ENCODE measurements around the gene CA10. TPM values are rescaled to one million over a fixed set of nuclear protein-coding genes. Genes with fewer than 3 reads are reported as not detected.
A peak's percentile ranks its signal among the peaks of the same experiment; 100 is the strongest.

CA10 gene
- total and polyA plus RNA-seq, 7 donors = 0.28 to 2.9 (median 0.49) TPM; not detected in 2

- intact Hi-C loops (cut with DNase I) = no loop called here
- Histone ChIP-seq H3K36me3 (no peaks in the 10 kb centered on the region), H3K4me1 (no peaks in the 10 kb centered on the region), H3K27me3 (no peaks in the 10 kb centered on the region), H3K9me3 (no peaks in the 10 kb centered on the region), H3K27ac (no peak overlapping the region), H3K4me3 (no peak overlapping the region)
- TF ChIP-seq EP300 (IDR thresholded peaks at IDR 0.05) = no peak
- no peak for TF ChIP-seq POLR2AphosphoS5 (IDR thresholded peaks at IDR 0.05)
- no peak for TF ChIP-seq POLR2A (IDR thresholded peaks at IDR 0.05)
- TF ChIP-seq, protein P1, sequence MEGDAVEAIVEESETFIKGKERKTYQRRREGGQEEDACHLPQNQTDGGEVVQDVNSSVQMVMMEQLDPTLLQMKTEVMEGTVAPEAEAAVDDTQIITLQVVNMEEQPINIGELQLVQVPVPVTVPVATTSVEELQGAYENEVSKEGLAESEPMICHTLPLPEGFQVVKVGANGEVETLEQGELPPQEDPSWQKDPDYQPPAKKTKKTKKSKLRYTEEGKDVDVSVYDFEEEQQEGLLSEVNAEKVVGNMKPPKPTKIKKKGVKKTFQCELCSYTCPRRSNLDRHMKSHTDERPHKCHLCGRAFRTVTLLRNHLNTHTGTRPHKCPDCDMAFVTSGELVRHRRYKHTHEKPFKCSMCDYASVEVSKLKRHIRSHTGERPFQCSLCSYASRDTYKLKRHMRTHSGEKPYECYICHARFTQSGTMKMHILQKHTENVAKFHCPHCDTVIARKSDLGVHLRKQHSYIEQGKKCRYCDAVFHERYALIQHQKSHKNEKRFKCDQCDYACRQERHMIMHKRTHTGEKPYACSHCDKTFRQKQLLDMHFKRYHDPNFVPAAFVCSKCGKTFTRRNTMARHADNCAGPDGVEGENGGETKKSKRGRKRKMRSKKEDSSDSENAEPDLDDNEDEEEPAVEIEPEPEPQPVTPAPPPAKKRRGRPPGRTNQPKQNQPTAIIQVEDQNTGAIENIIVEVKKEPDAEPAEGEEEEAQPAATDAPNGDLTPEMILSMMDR (IDR thresholded peaks at IDR 0.05) = no peak
- DNase-seq = no peak
Measured at GRCh38 chr17:52124561-52124960, 34.0 kb downstream of the CA10 start.

DNA sequence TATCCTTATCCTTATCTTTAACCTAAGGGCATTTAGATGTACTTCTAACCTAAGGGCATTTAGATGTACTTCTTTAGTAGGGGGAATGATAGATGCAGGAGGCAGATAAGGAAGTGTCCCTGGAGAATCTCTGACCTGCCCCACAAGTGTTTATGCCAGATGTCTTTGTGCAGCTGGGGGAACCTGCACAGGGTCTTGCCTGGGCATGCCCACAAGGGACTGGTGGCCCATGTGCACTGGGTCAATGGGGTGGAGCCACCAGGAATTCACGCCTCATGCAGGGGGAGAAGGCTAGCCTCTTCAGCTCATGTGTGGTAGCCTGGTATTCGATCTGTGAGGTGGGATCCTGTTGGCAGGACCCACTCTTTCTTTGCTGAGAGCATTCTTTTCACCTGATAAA is 38.0 kb downstream of the CA10 start:
- H3K36me3 ChIP-seq = no peaks in the 10 kb centered on the region
- no peak for TF ChIP-seq EP300 (IDR thresholded peaks at IDR 0.05)
- TF ChIP-seq, protein P1 (IDR thresholded peaks at IDR 0.05) = no peak
- TF ChIP-seq POLR2A (IDR thresholded peaks at IDR 0.05) = no peak
- no peak for TF ChIP-seq POLR2AphosphoS5 (IDR thresholded peaks at IDR 0.05)
- H3K9me3 ChIP-seq = no peaks in the 10 kb centered on the region
- intact Hi-C loops (cut with DNase I) = no loop called here
- H3K27me3 ChIP-seq = no peaks in the 10 kb centered on the region
- H3K4me3 ChIP-seq = no peak overlapping the region
- 82 to 87% methylated on average over 2 of the region's 2 CpGs for WGBS, 2 donors
- no peaks in the 10 kb centered on the region for H3K4me1 ChIP-seq
- DNase-seq = no peak
- H3K27ac ChIP-seq = no peak overlapping the region

- WGBS, 2 donors = 79% methylated on average over 4 of the region's 4 CpGs
- TF ChIP-seq POLR2A (IDR thresholded peaks at IDR 0.05) = no peak
- no peak for TF ChIP-seq EP300 (IDR thresholded peaks at IDR 0.05)
- TF ChIP-seq, protein P1 (IDR thresholded peaks at IDR 0.05) = no peak
- TF ChIP-seq POLR2AphosphoS5 (IDR thresholded peaks at IDR 0.05) = no peak
- no peak overlapping the region for H3K4me3 ChIP-seq
- no peaks in the 10 kb centered on the region for H3K9me3 ChIP-seq
- H3K27ac ChIP-seq = no peak overlapping the region
- H3K4me1 ChIP-seq = no peaks in the 10 kb centered on the region
- no peak for DNase-seq
- intact Hi-C loops (cut with DNase I) = no loop called here
- no peaks in the 10 kb centered on the region for H3K36me3 ChIP-seq
- H3K27me3 ChIP-seq = no peaks in the 10 kb centered on the region
Measured at GRCh38 chr17:52110923-52111581, 47.5 kb downstream of the CA10 start.

DNA sequence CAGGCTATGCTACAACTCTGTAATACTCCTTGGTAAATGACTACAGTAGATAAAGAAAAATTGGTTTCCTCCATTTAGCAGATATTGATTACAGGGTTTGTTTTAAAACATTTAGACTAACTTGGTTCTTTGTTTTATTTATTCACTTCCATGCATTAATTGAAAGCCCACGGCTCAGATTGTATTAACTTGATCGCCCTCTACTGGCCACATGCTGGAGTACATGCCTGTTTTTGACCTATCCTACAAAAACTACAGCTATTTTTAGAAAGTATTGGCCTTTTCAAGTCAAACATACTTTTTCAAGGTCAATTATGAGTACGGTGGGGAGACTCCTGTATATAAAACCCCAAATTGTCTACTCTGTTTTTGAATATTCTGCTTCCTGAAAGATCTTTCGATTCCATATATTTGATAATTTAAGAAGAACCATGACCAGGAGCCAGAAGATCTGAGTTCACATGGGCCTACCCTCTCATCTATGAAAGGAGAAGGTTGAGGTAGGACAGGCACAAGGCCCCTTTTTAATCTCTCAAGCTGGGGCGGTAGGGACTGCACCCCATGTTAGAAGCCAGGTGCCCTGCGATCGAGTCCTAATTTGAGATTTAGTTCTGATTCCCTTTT is 51.8 kb downstream of the CA10 start:
- no peak for TF ChIP-seq POLR2AphosphoS5 (IDR thresholded peaks at IDR 0.05)
- TF ChIP-seq, protein P1 (IDR thresholded peaks at IDR 0.05) = peak in 3 of 4 experiments; percentile 41 to 63 (median 48)
- no peak for TF ChIP-seq EP300 (IDR thresholded peaks at IDR 0.05)
- no peaks in the 10 kb centered on the region for H3K36me3 ChIP-seq
- 44% methylated on average over 7 of the region's 7 CpGs for WGBS, 2 donors
- intact Hi-C loops (cut with DNase I) = loop anchor here (10.0 kb wide), 1 partner anchor 342 kb away; no protein-coding TSS in a partner anchor
- no peak overlapping the region for H3K4me3 ChIP-seq
- no peaks in the 10 kb centered on the region for H3K27me3 ChIP-seq
- H3K27ac ChIP-seq = no peak overlapping the region
- no peaks in the 10 kb centered on the region for H3K9me3 ChIP-seq
- no peaks in the 10 kb centered on the region for H3K4me1 ChIP-seq
- no peak for DNase-seq

Measured in sigmoid colon (tissue), 7 donors.